HG02759 (cell line): Measurements from ENCODE around the gene SLC39A7.

ENCODE experiments used
- ATAC-seq: cut with Tn5 transposase; IDR thresholded peaks from one replicate; pipeline ENCODE4 v1.9.1; 2021; ENCODE audit warnings: mild to moderate bottlenecking, moderate library complexity; ENCODE audit not compliant: unreplicated experiment

SLC39A7 gene

DNA sequence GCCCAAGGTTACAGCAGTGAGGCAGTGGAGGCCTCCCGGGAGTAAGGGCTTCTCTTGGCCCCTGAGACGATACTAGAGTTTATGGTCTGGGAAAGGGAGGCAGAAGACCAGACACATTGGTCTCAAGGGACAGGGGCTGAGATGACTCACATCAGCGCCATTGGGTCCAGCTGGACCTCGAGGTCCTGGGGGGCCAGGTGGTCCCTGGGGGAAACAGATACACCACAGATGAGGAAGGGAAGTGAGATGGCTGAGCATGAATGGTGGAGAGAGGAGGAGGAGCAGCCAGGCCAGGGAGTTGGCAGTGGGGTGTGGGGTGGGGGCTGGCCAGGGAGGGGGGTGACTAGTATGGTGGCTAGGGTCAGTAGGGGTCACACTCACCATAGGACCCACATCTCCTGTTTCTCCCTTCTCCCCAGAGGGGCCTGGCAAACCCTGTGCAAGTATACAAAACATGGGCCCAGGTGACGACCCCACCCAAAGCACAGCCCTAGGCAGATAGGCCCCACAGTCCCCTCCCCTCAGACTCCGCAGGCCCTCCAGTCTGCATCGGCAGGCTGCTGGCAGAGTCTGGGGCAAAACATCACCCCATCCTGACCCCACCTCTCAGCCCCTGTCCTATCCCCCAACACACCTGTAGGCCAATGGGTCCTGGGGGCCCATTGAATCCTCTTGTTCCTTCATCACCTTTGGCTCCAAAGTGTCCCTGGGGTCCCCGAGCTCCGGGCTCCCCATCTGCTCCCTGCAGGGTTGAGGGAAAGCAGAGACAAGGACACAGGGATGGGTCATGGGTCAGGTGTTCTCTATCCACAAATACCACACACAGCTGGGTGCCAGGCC is 30.3 kb upstream of the SLC39A7 start:
- ATAC-seq: no peak

DNA sequence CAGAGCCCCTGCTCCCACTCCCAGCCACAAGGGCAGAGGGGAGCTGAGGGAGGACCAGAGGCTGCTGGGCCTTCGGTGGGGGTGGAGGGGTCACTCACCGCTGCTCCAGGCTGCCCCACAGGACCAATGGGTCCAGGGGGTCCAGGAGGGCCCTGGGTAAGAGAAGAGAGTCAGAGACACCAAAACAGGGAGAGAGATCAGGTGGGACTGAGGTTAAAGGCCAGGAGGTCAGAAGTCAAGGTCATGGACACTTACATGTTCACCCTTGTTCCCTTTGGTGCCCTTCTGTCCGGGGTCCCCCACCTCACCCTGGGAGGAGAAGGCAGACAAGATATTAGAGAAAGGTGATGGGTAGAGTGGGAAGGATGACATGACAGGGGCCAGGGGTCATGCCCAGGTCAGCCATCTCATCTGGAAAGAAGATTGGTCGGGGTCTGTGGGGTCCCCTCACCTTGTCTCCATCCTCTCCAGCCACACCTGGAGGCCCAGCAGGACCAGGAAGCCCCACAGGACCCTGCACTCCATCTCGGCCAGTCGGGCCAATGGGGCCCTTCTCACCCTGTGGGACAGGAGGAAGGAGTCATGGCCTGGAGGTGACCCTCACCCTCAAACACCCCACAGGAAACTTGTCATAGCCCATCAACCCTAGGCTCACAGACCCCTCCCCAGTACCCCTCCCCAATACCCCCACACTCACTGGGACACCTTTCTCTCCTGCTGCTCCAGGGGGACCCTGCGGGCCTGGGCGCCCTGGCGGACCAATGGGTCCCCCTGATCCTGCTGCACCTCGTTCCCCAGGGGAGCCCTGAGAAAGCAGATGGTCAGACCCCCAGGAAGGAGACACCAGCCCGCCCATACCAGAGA is 29.4 kb upstream of the SLC39A7 start:
- ATAC-seq: no peak

DNA sequence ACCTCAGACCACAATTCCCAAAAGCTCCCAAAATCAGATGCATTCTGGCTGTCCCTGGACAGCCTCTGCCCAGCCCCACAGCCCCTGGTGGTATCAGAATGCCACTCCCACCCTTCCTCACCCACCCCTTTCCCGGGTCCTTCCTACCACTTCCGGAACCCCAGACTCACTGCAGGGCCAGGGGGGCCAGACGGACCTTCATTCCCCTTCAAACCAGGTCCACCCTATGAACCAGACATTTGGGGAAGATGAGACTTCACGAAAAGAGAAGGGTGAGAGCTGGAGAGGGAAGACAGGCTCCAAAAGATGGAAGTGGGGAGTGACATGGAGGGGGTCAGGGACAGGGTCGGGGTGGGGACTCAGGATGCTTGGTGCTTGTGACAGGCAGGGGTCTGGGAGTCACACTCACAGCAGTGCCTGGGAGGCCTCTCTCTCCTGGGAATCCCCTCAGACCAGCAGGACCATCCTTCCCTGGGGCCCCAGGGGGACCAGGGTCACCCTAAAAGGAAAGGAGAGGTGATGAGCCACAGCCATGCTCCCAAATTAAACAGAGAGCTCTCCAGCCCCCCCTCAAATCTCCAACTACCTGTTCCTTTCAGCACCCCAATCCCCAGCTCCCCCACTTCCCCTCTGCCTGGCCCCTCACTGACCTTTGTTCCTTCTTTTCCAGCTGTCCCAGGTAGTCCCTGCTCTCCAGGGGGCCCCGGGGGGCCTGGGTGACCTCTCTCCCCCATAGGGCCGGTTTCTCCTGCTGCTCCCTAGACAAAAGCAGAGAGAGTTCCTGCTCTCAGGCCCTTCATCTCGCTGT is 28.6 kb upstream of the SLC39A7 start:
- no peak for ATAC-seq

DNA sequence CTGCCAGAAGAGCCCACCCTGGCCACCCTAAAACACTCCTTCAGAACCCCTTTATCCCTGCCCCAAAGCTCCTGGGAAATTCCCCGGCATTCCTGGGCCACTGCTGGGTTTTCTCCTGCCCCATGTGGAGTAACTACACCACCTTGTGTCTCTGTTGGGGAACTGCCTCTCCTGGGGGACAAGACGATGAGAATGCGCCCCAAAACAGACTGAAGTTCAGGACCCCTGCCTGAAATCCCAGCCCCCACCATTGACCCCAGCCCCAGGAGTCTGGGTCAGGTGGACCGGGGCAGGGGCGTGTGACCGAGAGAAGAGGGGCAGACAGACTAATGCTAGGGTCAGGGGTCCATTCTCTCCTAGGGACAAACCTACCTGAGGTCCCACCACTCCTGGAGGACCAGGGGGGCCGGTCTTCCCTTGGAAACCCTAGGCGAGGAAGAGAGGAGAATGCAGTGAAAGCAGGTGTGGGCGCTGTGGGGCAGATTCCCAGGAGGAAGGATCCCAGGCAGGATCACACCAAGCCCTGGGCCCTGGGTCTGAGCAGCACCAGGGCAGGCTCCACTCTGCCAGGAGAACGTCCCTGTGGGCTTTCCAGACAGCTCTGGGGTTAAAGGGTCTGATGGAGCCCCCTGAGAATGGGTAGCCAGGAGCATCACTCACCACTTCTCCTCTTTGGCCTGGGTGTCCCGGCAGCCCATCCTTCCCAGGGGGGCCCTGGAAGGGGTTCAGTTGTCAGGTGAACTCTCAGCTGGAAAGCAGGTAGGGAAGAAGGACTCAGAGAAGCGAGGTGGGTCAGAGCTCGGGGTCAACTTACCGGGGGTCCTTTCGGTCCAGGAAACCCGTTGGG is 27.8 kb upstream of the SLC39A7 start:
- ATAC-seq: no peak

DNA sequence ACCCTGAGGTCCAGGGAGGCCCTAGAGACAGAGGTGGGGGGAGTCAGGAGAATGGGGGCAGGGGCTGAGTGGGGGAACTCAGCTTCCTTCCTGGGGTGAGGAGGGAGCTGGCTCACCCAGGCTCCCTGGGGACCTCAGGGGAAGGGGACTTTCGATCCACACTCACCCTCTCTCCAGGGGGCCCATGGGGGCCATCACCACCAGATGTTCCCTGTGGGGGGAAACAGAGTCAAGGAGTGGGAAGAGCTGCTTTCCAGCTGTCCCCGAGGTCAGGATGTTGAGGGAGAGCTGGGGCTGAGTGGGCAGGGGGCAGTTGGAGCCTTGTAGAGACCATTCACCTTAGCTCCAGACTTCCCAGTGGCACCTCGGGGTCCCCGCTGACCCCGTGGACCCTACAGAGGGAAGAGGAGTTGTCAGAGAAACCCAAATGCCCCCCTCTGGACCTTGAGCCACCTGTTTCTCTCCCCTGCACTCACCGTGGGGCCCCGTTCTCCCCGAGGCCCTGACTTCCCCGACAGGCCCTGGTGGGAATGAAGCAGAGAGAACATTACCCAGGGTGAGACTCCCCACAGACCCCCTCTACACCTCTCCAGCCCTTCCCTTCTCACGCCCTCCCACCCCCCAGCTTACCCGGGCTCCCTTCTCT is 27.0 kb upstream of the SLC39A7 start:
- ATAC-seq: no peak

DNA sequence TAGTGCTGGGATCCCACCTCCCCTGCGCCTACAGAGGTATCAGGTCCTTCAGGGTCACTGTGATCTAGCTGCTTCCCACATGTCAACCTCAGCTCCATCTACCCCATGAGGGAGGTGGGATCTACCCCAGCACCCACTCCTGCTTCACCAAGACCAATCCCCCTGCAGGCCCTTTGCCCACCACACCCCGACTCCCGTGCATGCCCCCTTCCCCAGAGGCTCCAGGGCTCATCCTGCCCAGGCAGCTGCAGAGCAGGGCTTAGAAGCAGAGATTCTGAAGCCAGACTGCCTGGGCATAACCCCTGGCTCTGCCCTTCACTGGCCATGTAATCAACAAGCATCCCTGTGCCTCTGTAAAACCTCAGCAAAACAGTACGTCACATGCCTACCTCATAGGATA is 25.9 kb upstream of the SLC39A7 start:
- ATAC-seq: no peak

DNA sequence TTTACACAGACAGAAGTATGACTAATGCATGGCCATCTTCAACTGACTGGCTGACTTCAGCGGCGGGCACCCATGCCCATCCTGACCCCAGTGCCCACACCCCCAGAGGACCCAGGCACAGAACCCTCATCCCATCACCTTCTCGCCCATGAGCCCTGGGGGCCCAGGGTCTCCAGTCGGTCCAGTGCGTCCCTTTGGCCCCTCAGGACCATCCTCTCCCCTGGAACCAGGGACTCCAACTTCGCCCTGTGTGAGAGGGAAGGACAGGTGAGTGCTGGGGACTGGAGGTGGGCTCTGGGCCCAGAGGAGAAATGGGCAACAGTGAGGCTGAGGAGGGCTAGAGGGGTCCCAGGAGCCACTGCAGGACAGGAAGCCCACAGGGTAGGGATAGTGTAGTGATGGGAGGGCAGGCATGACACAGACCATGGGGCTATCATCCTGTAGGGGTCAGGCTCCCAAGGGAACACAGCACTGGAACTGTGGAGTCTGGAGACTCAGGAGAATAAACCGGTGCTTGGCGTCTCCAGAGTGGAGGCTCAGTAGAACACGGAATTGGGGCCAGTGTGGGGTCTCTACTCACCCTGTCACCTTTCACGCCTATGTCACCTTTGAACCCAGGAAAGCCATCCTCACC is 25.1 kb upstream of the SLC39A7 start:
- no peak for ATAC-seq

DNA sequence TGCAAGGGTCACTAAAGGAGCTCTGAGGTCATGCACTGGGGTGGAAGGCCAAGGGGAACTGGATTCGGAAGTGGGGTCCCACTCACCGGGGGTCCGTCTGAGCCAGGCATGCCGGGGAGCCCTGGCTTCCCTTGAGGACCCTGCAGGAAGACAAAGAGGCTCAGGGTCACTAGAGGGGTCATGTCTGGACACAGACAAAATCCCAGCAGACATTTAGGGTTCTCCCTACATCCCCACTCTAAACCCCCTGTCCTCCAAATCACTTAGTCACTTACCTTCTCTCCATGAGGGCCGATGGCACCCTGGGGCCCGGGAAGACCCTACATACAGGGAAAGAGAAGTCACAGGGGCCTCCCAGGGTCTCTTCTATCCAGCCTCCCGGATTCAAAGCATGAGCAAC is 23.8 kb upstream of the SLC39A7 start:
- no peak for ATAC-seq

DNA sequence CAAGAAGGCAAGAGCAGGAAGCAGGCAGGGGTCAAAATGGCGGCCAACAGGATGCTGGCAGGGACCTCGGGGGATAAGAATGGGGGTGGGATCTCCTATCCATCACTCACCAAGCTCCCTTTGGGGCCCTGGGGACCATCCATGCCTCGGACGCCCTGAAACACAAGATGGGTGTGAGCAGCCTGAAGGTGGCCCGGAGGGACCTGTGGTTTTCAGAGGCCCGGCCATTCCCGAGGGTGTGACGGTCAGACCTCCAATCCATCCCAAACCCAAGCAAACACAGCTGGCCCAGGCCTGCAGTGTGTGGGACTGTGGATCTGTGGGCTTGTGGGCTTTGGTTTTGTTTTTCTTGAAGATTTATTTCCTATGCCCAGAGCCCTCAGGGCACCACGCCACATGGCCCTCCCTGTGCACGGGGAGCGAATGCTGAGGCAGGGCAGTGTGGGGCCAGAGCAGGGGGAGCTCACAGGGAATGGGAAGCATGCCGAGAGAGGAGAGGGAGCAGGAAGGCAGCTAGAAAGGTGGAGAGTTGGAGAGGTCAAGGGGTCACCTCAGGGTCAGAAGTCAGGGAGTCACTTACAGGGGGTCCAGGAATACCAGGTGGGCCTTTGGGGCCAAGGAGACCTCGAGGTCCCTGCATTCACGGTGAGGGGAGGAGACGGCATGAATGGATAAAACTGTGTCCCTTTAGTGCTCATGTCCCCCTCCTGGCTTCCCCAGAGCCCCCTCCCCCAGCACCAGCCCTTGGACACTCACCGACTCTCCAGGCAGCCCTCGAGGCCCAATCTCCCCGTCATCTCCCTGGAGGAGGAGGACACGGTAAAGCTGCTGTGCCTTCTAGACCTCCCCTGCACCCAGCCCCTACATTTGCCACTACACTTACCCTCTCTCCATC is 22.9 kb upstream of the SLC39A7 start:
- ATAC-seq: no peak

DNA sequence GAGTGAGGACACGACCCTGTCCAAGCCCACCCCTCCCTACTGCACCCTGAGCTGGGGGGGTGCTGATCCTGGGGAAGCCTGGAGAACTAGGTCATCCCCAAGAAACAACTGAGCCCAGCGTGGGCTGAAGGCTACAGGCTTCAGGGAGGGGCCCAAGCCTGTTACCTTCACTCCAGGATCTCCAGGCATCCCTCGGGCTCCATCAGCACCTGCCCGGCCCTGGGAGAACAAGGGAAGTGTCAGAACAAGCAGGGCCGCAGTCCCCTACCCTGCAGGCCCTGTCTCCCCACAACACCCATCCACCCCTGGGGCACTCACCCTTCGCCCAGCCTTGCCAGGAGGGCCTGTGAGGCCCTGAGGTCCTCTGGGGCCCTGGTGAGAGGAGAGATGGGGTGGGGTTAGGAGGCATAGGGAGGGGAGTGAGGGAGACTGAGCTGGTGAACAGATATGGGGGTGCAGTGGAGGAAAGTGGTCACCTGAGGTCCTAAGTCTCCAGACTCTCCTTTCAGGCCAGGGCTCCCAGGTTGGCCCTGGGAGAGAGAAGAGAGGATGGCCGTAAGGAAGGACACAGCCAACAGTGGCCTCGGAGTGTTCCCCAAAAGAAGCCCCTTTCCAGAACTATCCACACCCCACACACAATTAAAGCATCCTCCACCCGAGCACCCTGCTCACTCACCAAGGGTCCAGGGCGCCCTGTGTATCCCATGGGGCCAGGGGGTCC is 21.8 kb upstream of the SLC39A7 start:
- no peak for ATAC-seq

DNA sequence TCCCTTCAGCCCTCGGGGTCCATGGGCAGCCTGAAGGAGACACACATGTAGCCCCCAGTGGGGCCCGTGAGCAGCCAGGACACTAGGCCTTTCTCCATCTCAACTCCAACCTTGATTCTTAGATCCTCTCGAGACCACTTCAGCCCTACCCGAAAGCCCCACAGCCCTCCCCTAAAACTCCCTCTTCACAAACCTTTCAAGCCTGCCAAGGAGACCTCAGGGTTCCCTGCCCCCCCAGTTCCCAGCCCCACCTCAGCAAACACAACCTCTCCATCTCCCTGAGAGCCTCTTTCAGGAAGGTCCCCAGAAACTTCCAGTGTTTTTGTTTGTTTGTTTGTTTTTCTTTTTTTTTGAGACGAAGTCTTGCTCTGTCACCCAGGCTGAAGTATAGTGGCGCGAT is 19.5 kb upstream of the SLC39A7 start:
- ATAC-seq: no peak

DNA sequence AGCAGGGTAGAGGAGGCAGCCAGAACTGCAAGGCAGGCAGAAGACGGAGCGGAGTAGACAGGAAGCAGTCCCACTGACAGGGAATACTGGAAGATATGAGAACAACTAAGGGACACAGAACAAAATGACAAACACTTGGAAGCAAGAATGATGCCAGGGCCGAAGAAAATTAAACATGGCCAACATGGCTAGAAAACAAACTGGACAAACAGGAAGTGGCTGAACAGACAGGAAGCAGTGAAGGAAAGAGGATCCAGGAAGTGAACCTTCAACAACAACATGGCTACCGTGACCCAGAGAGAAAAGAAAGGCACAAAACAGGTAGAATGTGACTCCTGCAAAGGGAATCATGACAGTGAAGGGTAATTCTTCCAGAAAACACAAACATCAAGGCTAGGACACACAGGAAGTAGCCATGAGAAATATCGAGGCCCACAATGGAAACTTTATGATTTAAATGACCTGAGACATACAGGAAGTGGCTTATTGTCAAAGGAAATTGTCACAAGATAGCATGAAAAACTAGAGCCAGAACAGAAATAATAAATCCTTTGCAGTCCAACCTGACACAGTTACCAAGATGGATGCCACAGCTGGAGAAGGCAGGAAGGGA is 17.5 kb upstream of the SLC39A7 start:
- ATAC-seq: no peak

DNA sequence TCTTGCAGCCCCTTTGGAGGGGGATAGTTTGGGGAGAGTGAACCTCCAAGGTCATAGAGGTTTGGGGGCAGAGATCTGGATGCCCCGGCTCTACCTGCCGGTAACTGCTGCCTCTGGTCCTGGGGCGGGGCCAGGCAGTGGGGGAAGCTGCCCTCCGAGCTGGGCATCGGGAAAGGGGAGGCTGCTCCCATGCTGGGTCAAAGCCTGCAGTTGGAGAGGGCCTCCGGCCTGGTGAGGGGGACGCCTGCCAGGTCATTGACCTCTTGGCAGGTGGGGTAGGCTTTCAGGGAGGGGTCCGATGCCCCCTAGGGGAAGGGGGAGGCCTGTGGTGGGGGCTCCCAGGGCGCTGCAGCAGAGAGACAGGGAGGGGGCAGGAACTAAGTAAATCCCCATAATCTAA is 15.5 kb upstream of the SLC39A7 start:
- no peak for ATAC-seq

DNA sequence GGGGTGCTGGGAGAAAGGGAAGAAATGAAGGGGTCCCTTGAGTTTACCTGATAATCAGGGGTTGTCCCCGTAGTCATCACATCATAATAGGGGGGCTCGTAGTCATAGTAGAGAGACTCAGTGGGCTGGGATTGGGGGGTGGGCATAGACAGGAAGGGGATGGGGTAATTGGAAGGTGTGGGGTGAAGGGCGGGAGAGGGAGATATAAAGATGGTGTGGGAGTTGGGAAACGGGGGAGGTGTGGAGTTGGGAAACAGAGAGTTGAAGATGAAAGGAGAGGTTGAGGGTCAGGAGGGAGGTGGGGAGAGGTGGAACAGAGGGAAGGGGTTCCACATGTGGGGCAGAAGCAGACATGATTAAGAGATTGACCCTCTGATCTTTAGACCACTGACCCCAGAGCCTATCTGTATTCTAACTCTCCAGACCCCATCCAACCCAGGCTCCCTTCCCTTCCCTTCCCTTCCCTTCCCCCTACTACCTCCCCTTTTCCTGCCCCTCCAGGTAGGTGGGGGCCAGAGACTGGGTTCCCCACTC is 14.9 kb upstream of the SLC39A7 start:
- no peak for ATAC-seq

DNA sequence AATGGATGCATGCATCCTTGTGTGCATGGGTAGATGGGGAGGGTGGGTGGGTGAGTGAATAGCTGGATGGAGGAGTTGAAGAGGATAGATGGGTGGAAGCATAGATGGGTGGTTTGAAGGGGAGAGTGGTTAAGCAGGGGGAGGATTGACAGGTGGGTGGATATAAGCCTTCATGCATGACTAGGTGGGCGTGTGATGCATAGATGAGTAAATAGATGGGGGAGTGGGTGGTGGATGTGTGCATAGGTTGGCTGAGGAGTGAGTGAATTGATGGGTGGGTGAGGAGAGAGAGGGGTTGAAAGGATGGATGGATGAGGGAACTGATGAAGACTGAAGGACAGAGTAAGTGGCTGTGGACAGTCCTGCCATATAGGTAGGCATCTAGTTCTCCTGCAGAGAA is 12.9 kb upstream of the SLC39A7 start:
- ATAC-seq: no peak

DNA sequence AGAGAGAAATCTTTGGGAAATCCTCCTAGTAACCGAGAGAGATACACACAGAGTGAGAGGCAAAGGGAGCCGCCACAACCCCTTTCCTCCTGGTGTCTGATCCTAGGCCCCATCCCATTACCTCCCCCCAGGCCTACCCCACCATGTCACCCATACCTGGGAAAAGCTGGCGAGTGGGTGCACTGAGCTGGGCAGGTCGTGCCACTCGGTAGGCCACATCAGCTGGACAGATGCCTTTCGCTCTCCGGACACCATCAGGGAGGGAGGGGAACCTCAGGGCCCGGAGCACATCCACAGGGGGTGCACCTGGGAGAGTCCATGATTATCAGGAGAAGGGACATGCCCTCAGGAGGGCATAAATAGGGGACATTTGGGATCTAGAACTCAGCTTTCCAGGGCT is 11.5 kb upstream of the SLC39A7 start:
- no peak for ATAC-seq
